Measurements from ENCODE around the gene HEXIM2.
A peak's percentile ranks its signal among the peaks of the same experiment; 100 is the strongest.

The HEXIM2 gene

DNA sequence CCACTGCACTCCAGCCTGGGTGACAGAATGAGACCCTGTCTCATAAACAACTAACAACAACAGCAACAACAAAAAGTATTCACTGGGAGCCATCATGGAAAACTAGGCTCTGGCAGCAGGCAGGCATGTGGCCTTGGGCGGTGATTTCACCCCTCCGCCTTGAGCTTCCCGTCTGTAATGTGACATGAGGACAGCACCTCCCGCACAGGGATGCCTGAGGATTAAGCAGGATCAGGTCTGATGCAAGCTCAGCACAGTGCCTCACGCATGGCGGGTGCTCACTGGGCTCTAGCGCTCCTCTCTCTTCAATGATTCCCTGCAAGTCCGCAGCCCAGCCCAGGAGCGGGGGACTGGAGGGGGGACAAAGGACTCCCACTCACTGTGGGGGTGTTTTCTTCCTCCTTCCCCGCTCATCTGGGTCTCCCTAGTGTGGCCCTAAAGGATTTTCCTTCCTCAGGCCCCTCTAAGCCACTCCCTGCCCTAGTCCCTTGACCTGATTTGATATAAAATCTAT lies 32.2 kb upstream of the HEXIM2 start (continued):
- TF ChIP-seq ZBTB11 (tag by site-specific recombination; conservative IDR thresholded peaks at IDR 0.05; ENCODE audit: low read depth): no peak
- TF ChIP-seq ZNF623 (tag by site-specific recombination; IDR thresholded peaks at IDR 0.05): no peak
- no peak for TF ChIP-seq BCL11A (tag by site-specific recombination; IDR thresholded peaks at IDR 0.05; ENCODE audit: low read depth)
- TF ChIP-seq, protein P1, sequence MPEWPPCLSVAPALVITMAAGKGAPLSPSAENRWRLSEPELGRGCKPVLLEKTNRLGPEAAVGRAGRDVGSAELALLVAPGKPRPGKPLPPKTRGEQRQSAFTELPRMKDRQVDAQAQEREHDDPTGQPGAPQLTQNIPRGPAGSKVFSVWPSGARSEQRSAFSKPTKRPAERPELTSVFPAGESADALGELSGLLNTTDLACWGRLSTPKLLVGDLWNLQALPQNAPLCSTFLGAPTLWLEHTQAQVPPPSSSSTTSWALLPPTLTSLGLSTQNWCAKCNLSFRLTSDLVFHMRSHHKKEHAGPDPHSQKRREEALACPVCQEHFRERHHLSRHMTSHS (tag by site-specific recombination; IDR thresholded peaks at IDR 0.05): no peak
- no peak for TF ChIP-seq ZNF561 (tag by site-specific recombination; IDR thresholded peaks at IDR 0.05; ENCODE audit: borderline replicate concordance)
- no peak for TF ChIP-seq ZNF211 (tag by site-specific recombination; IDR thresholded peaks at IDR 0.05; ENCODE audit: low read depth)
- TF ChIP-seq ZBTB48 (tag by site-specific recombination; IDR thresholded peaks at IDR 0.05): 0 out of 2 replicates have a peak, but pooled peaks have one; percentile 29
- no peak for TF ChIP-seq ZNF473 (tag by site-specific recombination; IDR thresholded peaks at IDR 0.05)
- TF ChIP-seq KLF16 (tag by site-specific recombination; IDR thresholded peaks at IDR 0.05): no peak
- no peak for TF ChIP-seq REST (tag by site-specific recombination; IDR thresholded peaks at IDR 0.05)
- TF ChIP-seq TRIM28 (IDR thresholded peaks at IDR 0.05; ENCODE audit: borderline replicate concordance, low read length): no peak
- TF ChIP-seq, protein P2, sequence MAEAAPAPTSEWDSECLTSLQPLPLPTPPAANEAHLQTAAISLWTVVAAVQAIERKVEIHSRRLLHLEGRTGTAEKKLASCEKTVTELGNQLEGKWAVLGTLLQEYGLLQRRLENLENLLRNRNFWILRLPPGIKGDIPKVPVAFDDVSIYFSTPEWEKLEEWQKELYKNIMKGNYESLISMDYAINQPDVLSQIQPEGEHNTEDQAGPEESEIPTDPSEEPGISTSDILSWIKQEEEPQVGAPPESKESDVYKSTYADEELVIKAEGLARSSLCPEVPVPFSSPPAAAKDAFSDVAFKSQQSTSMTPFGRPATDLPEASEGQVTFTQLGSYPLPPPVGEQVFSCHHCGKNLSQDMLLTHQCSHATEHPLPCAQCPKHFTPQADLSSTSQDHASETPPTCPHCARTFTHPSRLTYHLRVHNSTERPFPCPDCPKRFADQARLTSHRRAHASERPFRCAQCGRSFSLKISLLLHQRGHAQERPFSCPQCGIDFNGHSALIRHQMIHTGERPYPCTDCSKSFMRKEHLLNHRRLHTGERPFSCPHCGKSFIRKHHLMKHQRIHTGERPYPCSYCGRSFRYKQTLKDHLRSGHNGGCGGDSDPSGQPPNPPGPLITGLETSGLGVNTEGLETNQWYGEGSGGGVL (tag by site-specific recombination; IDR thresholded peaks at IDR 0.05): peak; percentile 64
- no peak for TF ChIP-seq MYNN (tag by site-specific recombination; IDR thresholded peaks at IDR 0.05; ENCODE audit: borderline replicate concordance)
- TF ChIP-seq EGR2 (tag by site-specific recombination; IDR thresholded peaks at IDR 0.05; ENCODE audit: low read depth): no peak
- no peak for TF ChIP-seq ZNF266 (tag by site-specific recombination; IDR thresholded peaks at IDR 0.05; ENCODE audit: low read depth)
- no peak for TF ChIP-seq ZNF571 (tag by site-specific recombination; IDR thresholded peaks at IDR 0.05)
- TF ChIP-seq ZNF658 (tag by site-specific recombination; IDR thresholded peaks at IDR 0.05): no peak
- TF ChIP-seq ZNF239 (tag by site-specific recombination; IDR thresholded peaks at IDR 0.05): no peak
- TF ChIP-seq ZFP41 (tag by site-specific recombination; IDR thresholded peaks at IDR 0.05; ENCODE audit: borderline replicate concordance): no peak
- TF ChIP-seq, protein P3, sequence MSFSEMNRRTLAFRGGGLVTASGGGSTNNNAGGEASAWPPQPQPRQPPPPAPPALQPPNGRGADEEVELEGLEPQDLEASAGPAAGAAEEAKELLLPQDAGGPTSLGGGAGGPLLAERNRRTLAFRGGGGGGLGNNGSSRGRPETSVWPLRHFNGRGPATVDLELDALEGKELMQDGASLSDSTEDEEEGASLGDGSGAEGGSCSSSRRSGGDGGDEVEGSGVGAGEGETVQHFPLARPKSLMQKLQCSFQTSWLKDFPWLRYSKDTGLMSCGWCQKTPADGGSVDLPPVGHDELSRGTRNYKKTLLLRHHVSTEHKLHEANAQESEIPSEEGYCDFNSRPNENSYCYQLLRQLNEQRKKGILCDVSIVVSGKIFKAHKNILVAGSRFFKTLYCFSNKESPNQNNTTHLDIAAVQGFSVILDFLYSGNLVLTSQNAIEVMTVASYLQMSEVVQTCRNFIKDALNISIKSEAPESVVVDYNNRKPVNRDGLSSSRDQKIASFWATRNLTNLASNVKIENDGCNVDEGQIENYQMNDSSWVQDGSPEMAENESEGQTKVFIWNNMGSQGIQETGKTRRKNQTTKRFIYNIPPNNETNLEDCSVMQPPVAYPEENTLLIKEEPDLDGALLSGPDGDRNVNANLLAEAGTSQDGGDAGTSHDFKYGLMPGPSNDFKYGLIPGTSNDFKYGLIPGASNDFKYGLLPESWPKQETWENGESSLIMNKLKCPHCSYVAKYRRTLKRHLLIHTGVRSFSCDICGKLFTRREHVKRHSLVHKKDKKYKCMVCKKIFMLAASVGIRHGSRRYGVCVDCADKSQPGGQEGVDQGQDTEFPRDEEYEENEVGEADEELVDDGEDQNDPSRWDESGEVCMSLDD (tag by site-specific recombination; IDR thresholded peaks at IDR 0.05): no peak
- TF ChIP-seq ZSCAN23 (tag by site-specific recombination; IDR thresholded peaks at IDR 0.05): no peak
- TF ChIP-seq, protein P4, sequence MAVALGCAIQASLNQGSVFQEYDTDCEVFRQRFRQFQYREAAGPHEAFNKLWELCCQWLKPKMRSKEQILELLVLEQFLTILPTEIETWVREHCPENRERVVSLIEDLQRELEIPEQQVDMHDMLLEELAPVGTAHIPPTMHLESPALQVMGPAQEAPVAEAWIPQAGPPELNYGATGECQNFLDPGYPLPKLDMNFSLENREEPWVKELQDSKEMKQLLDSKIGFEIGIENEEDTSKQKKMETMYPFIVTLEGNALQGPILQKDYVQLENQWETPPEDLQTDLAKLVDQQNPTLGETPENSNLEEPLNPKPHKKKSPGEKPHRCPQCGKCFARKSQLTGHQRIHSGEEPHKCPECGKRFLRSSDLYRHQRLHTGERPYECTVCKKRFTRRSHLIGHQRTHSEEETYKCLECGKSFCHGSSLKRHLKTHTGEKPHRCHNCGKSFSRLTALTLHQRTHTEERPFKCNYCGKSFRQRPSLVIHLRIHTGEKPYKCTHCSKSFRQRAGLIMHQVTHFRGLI (tag by site-specific recombination; IDR thresholded peaks at IDR 0.05): no peak
- TF ChIP-seq ZNF692 (tag by site-specific recombination; IDR thresholded peaks at IDR 0.05): no peak
- no peak for TF ChIP-seq ZNF501 (tag by site-specific recombination; IDR thresholded peaks at IDR 0.05)
- no peak for TF ChIP-seq ZNF830 (tag by site-specific recombination; IDR thresholded peaks at IDR 0.05; ENCODE audit: low read depth)

Measured in HEK293 (cell line).